Glutamatergic neuron (in vitro differentiated cells): ENCODE measurements around the gene ALAS1. TPM values are rescaled to one million over a fixed set of nuclear protein-coding genes. Genes with fewer than 3 reads are reported as not detected.

ENCODE experiments used
- DNase-seq: peaks from one replicate; pipeline ENCODE4 v3.0.0; 2022
- H3K27ac Mint-ChIP-seq: one replicate; pipeline ENCODE4 v1.8.0; 2020; ENCODE audit warnings: mild to moderate bottlenecking, mixed read lengths, inconsistent platforms; ENCODE audit not compliant: unreplicated experiment
- H3K27me3 Mint-ChIP-seq: one replicate; pipeline ENCODE4 v1.8.0; 2020; ENCODE audit warnings: mild to moderate bottlenecking, moderate library complexity, mixed read lengths, inconsistent platforms; ENCODE audit not compliant: unreplicated experiment
- H3K36me3 Mint-ChIP-seq: one replicate; pipeline ENCODE4 v1.8.0; 2020; ENCODE audit warnings: mild to moderate bottlenecking, mixed read lengths, inconsistent platforms; ENCODE audit not compliant: unreplicated experiment
- H3K4me1 Mint-ChIP-seq: one replicate; pipeline ENCODE4 v1.8.0; 2020; ENCODE audit warnings: mild to moderate bottlenecking, low read depth, mixed read lengths, inconsistent platforms; ENCODE audit not compliant: unreplicated experiment
- H3K4me3 Mint-ChIP-seq: one replicate; pipeline ENCODE4 v1.8.0; 2020; ENCODE audit warnings: mild to moderate bottlenecking, mixed read lengths, inconsistent platforms; ENCODE audit not compliant: unreplicated experiment
- H3K9me3 Mint-ChIP-seq: one replicate; pipeline ENCODE4 v1.8.0; 2020; ENCODE audit warnings: mild to moderate bottlenecking, moderate library complexity, mixed read lengths, inconsistent platforms; ENCODE audit not compliant: unreplicated experiment
- total RNA-seq: library from RNA; stranded (reverse); fragmentation: NEBNext Ultra II Directional; extraction: Animal tissue kit (Norgen Biotek cat#: 25700); gene quantifications from one replicate; pipeline ENCODE4 v1.2.1, GENCODE V29; 2021; ENCODE audit not compliant: unreplicated experiment
- TF ChIP-seq, protein P1 (sequence below): fragments of 200-600 bp; sonication (generic); IDR thresholded peaks from one replicate; pipeline ENCODE4 v1.5.0; 2021; ENCODE audit not compliant: partially characterized antibody, unreplicated experiment

Gene ALAS1
- total RNA-seq, 1 donor from 2014 or later = 41.7 TPM

DNA sequence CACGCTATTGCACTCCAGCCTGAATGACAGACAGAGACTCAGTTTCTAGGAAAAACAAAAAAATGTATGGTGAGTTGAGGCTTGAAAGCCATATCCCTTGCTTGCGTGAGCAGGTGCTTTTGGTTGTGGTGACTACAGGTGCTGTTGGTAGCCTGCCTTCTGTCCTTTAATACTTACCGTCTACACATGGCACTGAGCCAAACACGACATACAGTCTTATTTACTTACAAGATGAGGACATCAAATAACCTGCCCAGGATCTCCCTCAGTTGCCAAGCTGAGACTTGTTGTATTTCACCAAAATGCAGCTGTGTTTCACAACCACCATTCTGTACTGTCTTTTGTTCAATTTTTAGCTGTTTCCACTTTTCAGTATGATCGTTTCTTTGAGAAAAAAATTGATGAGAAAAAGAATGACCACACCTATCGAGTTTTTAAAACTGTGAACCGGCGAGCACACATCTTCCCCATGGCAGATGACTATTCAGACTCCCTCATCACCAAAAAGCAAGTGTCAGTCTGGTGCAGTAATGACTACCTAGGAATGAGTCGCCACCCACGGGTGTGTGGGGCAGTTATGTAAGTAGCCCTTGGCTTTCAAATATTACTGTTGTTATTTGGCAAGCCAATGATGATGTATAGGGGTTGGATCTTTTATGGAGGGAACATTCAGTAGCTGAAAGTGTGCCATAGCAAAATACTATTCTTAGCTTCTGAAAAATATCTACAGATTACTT is 6.5 kb downstream of the ALAS1 start:
- Mint-ChIP-seq H3K27ac (no peak overlapping the region), H3K27me3 (peaks cover 4% of the 10 kb centered on the region), H3K4me3 (no peak overlapping the region), H3K36me3 (no peaks in the 10 kb centered on the region), H3K4me1 (no peaks in the 10 kb centered on the region), H3K9me3 (no peaks in the 10 kb centered on the region)
- no peak for DNase-seq
- TF ChIP-seq, protein P1, sequence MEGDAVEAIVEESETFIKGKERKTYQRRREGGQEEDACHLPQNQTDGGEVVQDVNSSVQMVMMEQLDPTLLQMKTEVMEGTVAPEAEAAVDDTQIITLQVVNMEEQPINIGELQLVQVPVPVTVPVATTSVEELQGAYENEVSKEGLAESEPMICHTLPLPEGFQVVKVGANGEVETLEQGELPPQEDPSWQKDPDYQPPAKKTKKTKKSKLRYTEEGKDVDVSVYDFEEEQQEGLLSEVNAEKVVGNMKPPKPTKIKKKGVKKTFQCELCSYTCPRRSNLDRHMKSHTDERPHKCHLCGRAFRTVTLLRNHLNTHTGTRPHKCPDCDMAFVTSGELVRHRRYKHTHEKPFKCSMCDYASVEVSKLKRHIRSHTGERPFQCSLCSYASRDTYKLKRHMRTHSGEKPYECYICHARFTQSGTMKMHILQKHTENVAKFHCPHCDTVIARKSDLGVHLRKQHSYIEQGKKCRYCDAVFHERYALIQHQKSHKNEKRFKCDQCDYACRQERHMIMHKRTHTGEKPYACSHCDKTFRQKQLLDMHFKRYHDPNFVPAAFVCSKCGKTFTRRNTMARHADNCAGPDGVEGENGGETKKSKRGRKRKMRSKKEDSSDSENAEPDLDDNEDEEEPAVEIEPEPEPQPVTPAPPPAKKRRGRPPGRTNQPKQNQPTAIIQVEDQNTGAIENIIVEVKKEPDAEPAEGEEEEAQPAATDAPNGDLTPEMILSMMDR = no peak

DNA sequence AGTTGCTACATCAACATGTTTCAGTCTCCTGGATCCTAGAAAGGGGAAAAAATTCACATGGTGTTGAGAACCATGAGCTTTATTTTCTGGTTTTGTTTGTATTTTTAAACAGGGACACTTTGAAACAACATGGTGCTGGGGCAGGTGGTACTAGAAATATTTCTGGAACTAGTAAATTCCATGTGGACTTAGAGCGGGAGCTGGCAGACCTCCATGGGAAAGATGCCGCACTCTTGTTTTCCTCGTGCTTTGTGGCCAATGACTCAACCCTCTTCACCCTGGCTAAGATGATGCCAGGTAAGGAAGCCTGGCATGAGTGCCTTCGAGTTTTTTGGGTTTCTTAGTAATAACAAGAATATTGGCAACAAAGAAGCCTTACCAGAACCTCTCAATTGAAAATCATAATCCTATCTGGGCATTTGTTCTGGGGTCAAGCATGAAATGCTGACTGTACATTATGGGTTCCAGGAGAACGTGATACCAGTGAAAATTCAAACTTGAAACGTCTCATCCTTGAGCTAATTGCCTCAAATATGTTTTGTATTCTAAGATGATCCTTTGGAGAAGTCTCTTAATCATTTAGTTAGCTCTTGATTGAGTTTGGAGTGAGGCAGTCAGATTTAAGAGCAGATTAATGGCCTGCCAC is 7.9 kb downstream of the ALAS1 start:
- no peak for DNase-seq
- TF ChIP-seq, protein P1 = no peak
- Mint-ChIP-seq H3K9me3 (no peaks in the 10 kb centered on the region), H3K36me3 (no peaks in the 10 kb centered on the region), H3K27ac (no peak overlapping the region), H3K4me1 (no peaks in the 10 kb centered on the region), H3K4me3 (no peak overlapping the region), H3K27me3 (peaks cover 4% of the 10 kb centered on the region)

DNA sequence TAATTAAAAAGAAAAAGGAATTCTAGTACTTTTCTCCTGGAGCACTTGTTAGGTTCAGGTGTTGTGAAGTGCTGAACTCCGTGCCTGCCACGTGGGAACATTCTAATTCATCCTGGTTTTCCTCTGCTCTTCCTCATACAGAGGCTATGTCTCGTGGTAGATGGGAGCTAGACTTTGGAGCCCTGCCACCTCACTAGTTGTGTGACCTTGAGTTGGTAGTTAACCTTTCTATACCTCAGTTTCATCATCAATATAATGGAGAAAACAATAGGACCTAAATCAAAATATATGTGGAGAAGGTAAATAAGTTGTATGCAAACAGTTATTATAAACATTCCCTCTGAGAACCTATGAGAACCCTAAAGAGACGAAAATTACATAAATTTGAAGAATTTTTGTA is 10.6 kb downstream of the ALAS1 start:
- DNase-seq = no peak
- Mint-ChIP-seq H3K9me3 (peaks cover 1% of the 10 kb centered on the region), H3K27ac (no peak overlapping the region), H3K4me3 (no peak overlapping the region), H3K27me3 (peaks cover 2% of the 10 kb centered on the region), H3K36me3 (no peaks in the 10 kb centered on the region), H3K4me1 (no peaks in the 10 kb centered on the region)
- TF ChIP-seq, protein P1 = no peak

DNA sequence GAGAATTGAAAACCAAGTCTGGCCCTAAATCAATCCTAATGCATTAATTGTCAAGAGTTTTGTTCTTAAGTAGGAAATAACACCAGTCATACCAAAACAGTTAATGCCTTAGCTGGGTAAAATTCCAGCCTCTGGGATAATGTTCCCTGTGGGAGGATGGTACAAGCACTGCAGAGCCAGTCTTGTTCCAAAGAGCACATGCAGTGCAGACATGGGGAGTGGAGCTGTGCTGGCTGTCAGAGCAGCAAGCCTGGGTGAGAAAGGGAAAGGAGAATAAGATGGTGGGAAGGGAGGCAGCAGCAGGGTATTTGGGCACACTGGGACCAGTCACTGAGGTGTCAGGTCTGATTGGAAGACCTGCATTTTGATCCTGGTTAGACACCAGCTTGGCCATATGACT is 12.1 kb downstream of the ALAS1 start:
- H3K27me3 Mint-ChIP-seq = peaks cover 2% of the 10 kb centered on the region
- no peak for DNase-seq
- no peaks in the 10 kb centered on the region for H3K4me1 Mint-ChIP-seq
- H3K9me3 Mint-ChIP-seq = peaks cover 1% of the 10 kb centered on the region
- no peak overlapping the region for H3K27ac Mint-ChIP-seq
- no peak overlapping the region for H3K4me3 Mint-ChIP-seq
- TF ChIP-seq, protein P1 = no peak
- no peaks in the 10 kb centered on the region for H3K36me3 Mint-ChIP-seq

GRCh38 chr3:52210550-52211046 is 12.6 kb downstream of the ALAS1 start:
- peaks cover 3% of the 10 kb centered on the region for H3K36me3 Mint-ChIP-seq
- DNase-seq = no peak
- no peak overlapping the region for H3K4me3 Mint-ChIP-seq
- no peak overlapping the region for H3K27ac Mint-ChIP-seq
- H3K9me3 Mint-ChIP-seq = peaks cover 4% of the 10 kb centered on the region
- TF ChIP-seq, protein P1 = no peak
- H3K4me1 Mint-ChIP-seq = no peaks in the 10 kb centered on the region
- peaks cover 2% of the 10 kb centered on the region for H3K27me3 Mint-ChIP-seq
